Body of pancreas (tissue), 4 donors: ENCODE results near the gene KDR. TPM values are rescaled to one million over a fixed set of nuclear protein-coding genes. Genes with fewer than 3 reads are reported as not detected.
A peak's percentile ranks its signal among the peaks of the same experiment; 100 is the strongest.

Source experiments
- ATAC-seq: fragments of 150-250 bp; one replicate; pipeline ENCODE4 v1.9.1; 2016
- DNase-seq, 4 donors: peaks; one replicate each; pipeline ENCODE4 v3.0.0-alpha.2; 2019
- H3K27ac ChIP-seq, 4 donors: fragments of 200-600 bp; sonication (generic); 1 replicate in 3 of 4; 2 replicates in 1 of 4; pipeline versions ENCODE4 v1.5.1 to v1.6.1; 2016 to 2019; ENCODE audit warnings: mild to moderate bottlenecking in 1 of 4, mixed read lengths in 1 of 4, moderate library complexity in 1 of 4
- H3K27me3 ChIP-seq, 2 donors: fragments of 200-600 bp; sonication (generic); one replicate each; pipeline ENCODE4 v1.6.0; 2016; ENCODE audit warnings: mild to moderate bottlenecking in 1 of 2
- H3K36me3 ChIP-seq, 2 donors: fragments of 200-600 bp; sonication (generic); replicated peaks in 1 of 2; 2 replicates each; pipeline ENCODE4 v1.5.1; 2016; ENCODE audit warnings: low read depth in 2 of 2; ENCODE audit not compliant: insufficient read depth in 1 of 2
- H3K4me1 ChIP-seq: fragments of 200-600 bp; sonication (generic); one replicate; pipeline ENCODE4 v1.6.0; 2016
- H3K4me3 ChIP-seq, 2 donors: fragments of 200-600 bp; sonication (generic); 1 replicate in 1 of 2; 2 replicates in 1 of 2; pipeline ENCODE4 v1.5.1; 2016 to 2019
- H3K9me3 ChIP-seq, 3 donors: fragments of 200-600 bp; sonication (generic); 1 replicate in 2 of 3; 2 replicates in 1 of 3; pipeline ENCODE4 v1.5.1; 2016
- POLR2A ChIP-seq, 3 donors: fragments of 450-650 bp; IDR thresholded peaks; one replicate each; pipeline ENCODE4 v1.6.1; 2016; ENCODE audit warnings: antibody characterized with exemption in 3 of 3, mild to moderate bottlenecking in 2 of 3
- WGBS, 2 donors: methylation state at CpG; one replicate each; pipeline ENCODE4 v1.1.5; 2017; 5-methylcytosine and 5-hydroxymethylcytosine counted together
- intact Hi-C: fragments of 100-400 bp; cut with DNase I; formaldehyde crosslinking; loops from one replicate; pipeline ENCODE4 v1.15.1; 2023
- total RNA-seq, 2 donors: library from RNA; depleted of rRNA; stranded (reverse); fragments of >200 nt; gene quantifications; one replicate each; pipeline ENCODE4 v1.1.0, GENCODE V29; 2016
- TF ChIP-seq, protein P1 (sequence below), 7 experiments: fragments of 450-650 bp in 4 of 7; fragments of 200-600 bp in 3 of 7; sonication (generic) in 3 of 7; IDR thresholded peaks; one replicate each; pipeline ENCODE4 v1.5.1; 2016 to 2019; ENCODE audit warnings: antibody characterized with exemption in 7 of 7

Gene KDR
- total RNA-seq, 2 donors from 2014 or later, result 12.9 to 14.5 TPM

DNA sequence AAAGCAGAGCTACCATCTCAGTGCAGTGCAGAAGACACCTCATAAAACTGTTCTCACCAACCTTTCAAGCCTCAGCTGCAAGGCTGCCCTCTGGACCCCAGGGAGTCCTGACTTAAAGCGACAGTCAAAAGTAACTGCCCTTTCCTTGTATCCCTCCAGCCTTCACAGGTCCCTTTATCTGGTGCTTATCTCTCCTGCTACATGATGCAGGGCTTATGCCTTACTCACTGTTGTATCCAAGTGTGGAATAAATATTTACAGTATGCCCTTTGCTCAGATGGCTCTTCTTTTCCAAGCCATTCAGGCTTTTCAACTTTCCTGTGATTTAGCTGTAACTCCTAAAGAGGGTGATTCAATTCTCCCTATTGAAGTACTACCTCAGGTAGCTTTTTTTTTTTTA, 92.6 kb downstream of the KDR start:
- Histone ChIP-seq H3K36me3 (no peaks in the 10 kb centered on the region), H3K4me3 (no peak overlapping the region), H3K27ac (no peak overlapping the region), H3K4me1 (peaks cover 11% of the 10 kb centered on the region), H3K9me3 (no peaks in the 10 kb centered on the region), H3K27me3 (no peaks in the 10 kb centered on the region)
- DNase-seq (no peak), ATAC-seq (no peak)
- intact Hi-C loops, result no loop called here
- no peak for TF ChIP-seq POLR2A (IDR thresholded peaks at IDR 0.05)
- TF ChIP-seq, protein P1, sequence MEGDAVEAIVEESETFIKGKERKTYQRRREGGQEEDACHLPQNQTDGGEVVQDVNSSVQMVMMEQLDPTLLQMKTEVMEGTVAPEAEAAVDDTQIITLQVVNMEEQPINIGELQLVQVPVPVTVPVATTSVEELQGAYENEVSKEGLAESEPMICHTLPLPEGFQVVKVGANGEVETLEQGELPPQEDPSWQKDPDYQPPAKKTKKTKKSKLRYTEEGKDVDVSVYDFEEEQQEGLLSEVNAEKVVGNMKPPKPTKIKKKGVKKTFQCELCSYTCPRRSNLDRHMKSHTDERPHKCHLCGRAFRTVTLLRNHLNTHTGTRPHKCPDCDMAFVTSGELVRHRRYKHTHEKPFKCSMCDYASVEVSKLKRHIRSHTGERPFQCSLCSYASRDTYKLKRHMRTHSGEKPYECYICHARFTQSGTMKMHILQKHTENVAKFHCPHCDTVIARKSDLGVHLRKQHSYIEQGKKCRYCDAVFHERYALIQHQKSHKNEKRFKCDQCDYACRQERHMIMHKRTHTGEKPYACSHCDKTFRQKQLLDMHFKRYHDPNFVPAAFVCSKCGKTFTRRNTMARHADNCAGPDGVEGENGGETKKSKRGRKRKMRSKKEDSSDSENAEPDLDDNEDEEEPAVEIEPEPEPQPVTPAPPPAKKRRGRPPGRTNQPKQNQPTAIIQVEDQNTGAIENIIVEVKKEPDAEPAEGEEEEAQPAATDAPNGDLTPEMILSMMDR (IDR thresholded peaks at IDR 0.05), result no peak
- WGBS, 2 donors, result 32 to 63% methylated on average over 1 of the region's 1 CpG

- no peaks in the 10 kb centered on the region for H3K27me3 ChIP-seq
- DNase-seq, result no peak
- H3K4me1 ChIP-seq, result peaks cover 11% of the 10 kb centered on the region
- no peak overlapping the region for H3K27ac ChIP-seq
- 47 to 50% methylated on average over 5 of the region's 5 CpGs for WGBS, 2 donors
- no peak for TF ChIP-seq POLR2A (IDR thresholded peaks at IDR 0.05)
- TF ChIP-seq, protein P1 (IDR thresholded peaks at IDR 0.05), result no peak
- H3K36me3 ChIP-seq, result no peaks in the 10 kb centered on the region
- H3K4me3 ChIP-seq, result no peak overlapping the region
- intact Hi-C loops, result no loop called here
- H3K9me3 ChIP-seq, result no peaks in the 10 kb centered on the region
- no peak for ATAC-seq
Observed at GRCh38 chr4:55032179-55032578, 93.2 kb downstream of the KDR start.

DNA sequence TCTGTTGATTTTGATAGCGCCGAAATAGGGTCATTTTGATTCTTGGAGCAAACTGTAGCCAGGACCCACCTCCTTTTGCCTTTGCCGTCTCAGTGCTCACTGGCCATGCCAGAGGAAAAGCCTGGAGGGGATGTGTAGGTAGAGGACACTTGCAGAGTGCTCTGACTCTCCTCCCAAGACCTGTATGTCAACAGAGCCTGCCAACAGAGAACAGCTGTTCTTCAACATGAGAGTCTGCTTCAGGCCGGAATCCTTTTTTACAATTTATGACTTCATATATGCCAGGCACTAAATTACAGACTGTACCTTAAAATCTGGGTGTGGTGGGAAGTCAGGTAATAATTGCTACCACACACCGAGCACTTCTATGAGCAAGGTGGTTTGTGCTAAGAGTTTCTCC, 94.2 kb downstream of the KDR start:
- no peak for ATAC-seq
- no peaks in the 10 kb centered on the region for H3K9me3 ChIP-seq
- H3K27me3 ChIP-seq, result no peaks in the 10 kb centered on the region
- no peak for DNase-seq
- intact Hi-C loops, result no loop called here
- no peak overlapping the region for H3K4me3 ChIP-seq
- peaks cover 11% of the 10 kb centered on the region for H3K4me1 ChIP-seq
- 48 to 50% methylated on average over 5 of the region's 5 CpGs for WGBS, 2 donors
- TF ChIP-seq POLR2A (IDR thresholded peaks at IDR 0.05), result no peak
- TF ChIP-seq, protein P1 (IDR thresholded peaks at IDR 0.05), result no peak
- no peaks in the 10 kb centered on the region for H3K36me3 ChIP-seq
- no peak overlapping the region for H3K27ac ChIP-seq

DNA sequence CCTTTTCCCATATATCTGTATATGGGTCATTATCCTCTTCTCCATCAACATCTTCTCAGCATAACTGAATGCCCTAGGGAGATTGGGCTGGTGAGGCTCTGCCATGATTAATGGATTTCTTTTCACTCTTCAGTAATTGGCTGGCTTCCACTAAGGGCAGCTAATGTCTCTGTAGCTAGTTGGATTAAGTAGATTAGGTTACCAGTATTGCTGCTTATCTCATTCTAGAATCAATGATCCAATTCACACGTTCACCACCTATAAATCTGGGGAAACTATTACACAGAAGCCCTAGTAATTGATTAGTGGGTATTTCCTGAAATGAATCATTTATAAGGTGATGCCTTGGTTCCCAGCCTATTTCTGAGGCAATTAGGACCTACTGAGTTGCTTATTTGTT, 94.8 kb downstream of the KDR start:
- WGBS, 2 donors, result 13 to 17% methylated on average over 1 of the region's 1 CpG
- no peak overlapping the region for H3K4me3 ChIP-seq
- no peaks in the 10 kb centered on the region for H3K27me3 ChIP-seq
- H3K27ac ChIP-seq, result no peak overlapping the region
- H3K9me3 ChIP-seq, result no peaks in the 10 kb centered on the region
- TF ChIP-seq POLR2A (IDR thresholded peaks at IDR 0.05), result no peak
- TF ChIP-seq, protein P1 (IDR thresholded peaks at IDR 0.05), result no peak
- DNase-seq, result no peak
- H3K36me3 ChIP-seq, result no peaks in the 10 kb centered on the region
- intact Hi-C loops, result no loop called here
- peak; percentile 67 for ATAC-seq
- peaks cover 11% of the 10 kb centered on the region for H3K4me1 ChIP-seq

DNA sequence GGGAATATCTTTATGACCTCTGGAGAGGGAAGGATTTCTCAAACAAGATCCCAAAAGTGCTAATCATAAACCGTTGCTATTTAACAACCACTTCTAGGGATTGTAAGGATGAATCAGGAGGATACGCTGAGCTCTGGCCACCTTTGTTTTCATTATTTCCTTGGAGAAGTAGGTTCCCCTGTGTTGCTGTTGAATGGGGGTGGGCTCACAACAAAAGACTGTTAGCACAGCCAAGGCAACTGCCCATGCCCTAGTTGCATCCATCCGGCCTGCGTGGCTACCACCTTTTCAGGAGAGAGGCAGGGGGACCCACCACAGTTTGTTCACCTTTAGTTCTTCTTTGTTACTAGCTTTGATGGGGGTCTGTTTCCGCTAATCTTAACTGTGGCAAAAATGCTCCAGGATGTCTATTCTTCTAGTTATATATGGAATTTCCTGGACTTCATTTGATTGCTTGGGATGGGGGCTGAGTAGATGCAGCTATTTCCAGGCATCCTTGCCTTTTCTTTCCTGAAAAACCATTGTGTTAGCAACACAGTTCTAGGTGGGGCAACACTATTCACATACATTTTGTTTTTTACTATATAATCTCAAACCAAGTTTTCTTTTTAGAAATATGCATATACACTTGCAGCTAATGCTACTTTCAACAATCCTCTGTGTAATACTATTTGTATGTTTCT, 95.4 kb downstream of the KDR start:
- no peak for DNase-seq
- H3K36me3 ChIP-seq, result no peaks in the 10 kb centered on the region
- no peak for TF ChIP-seq POLR2A (IDR thresholded peaks at IDR 0.05)
- TF ChIP-seq, protein P1 (IDR thresholded peaks at IDR 0.05), result no peak
- ATAC-seq, result no peak
- no peaks in the 10 kb centered on the region for H3K27me3 ChIP-seq
- H3K27ac ChIP-seq, result no peak overlapping the region
- WGBS, 2 donors, result 52 to 65% methylated on average over 5 of the region's 5 CpGs
- intact Hi-C loops, result no loop called here
- no peaks in the 10 kb centered on the region for H3K9me3 ChIP-seq
- peaks cover 11% of the 10 kb centered on the region for H3K4me1 ChIP-seq
- no peak overlapping the region for H3K4me3 ChIP-seq
